ENCODE data around the gene VWF.

The VWF gene

GRCh38 chr12:5905757-5906156, 218.7 kb downstream of the VWF start:
- H3K4me3 ChIP-seq (ENCODE audit: low read depth, low read length): no peak overlapping the region
- no peak for TF ChIP-seq CTCF (IDR thresholded peaks at IDR 0.05; ENCODE audit: control insufficient read depth, extremely low read depth, insufficient read depth)
- no peak for DNase-seq (ENCODE audit: low read depth)

- no peak for TF ChIP-seq CTCF (IDR thresholded peaks at IDR 0.05; ENCODE audit: control insufficient read depth, extremely low read depth, insufficient read depth)
- no peak for DNase-seq (ENCODE audit: low read depth)
- no peak overlapping the region for H3K4me3 ChIP-seq (ENCODE audit: low read depth, low read length)
Observed at GRCh38 chr12:5904969-5905368, 219.5 kb downstream of the VWF start.

- no peak overlapping the region for H3K4me3 ChIP-seq (ENCODE audit: low read depth, low read length)
- DNase-seq (ENCODE audit: low read depth): no peak
- no peak for TF ChIP-seq CTCF (IDR thresholded peaks at IDR 0.05; ENCODE audit: control insufficient read depth, extremely low read depth, insufficient read depth)
Observed at GRCh38 chr12:5904441-5904840, 220.0 kb downstream of the VWF start.

GRCh38 chr12:5902736-5903135, 221.7 kb downstream of the VWF start:
- TF ChIP-seq CTCF (IDR thresholded peaks at IDR 0.05; ENCODE audit: control insufficient read depth, extremely low read depth, insufficient read depth): no peak
- no peak overlapping the region for H3K4me3 ChIP-seq (ENCODE audit: low read depth, low read length)
- DNase-seq (ENCODE audit: low read depth): no peak

- no peak for DNase-seq (ENCODE audit: low read depth)
- H3K4me3 ChIP-seq (ENCODE audit: low read depth, low read length): no peak overlapping the region
- no peak for TF ChIP-seq CTCF (IDR thresholded peaks at IDR 0.05; ENCODE audit: control insufficient read depth, extremely low read depth, insufficient read depth)
Observed at GRCh38 chr12:5901416-5901815, 223.1 kb downstream of the VWF start.

- no peak for DNase-seq (ENCODE audit: low read depth)
Observed at GRCh38 chr12:5900533-5901205, 223.8 kb downstream of the VWF start.

More at GRCh38 chr12:5900533-5901205, 223.8 kb downstream of the VWF start:
- no peak overlapping the region for H3K4me3 ChIP-seq (ENCODE audit: low read depth, low read length)
- no peak for TF ChIP-seq CTCF (IDR thresholded peaks at IDR 0.05; ENCODE audit: control insufficient read depth, extremely low read depth, insufficient read depth)

Measured in LNCaP clone FGC (cell line).